H9 (cell line): ENCODE measurements around the gene OXTR. TPM values are rescaled to one million over a fixed set of nuclear protein-coding genes. Genes with fewer than 3 reads are reported as not detected.
A peak's percentile ranks its signal among the peaks of the same experiment; 100 is the strongest.

ENCODE experiments used
- DNase-seq: peaks from one replicate; pipeline ENCODE4 v3.0.0-alpha.2; 2017
- H2AFZ ChIP-seq: one replicate; pipeline ENCODE4 v1.6.1; 2013; ENCODE audit warnings: mild to moderate bottlenecking, low read length, control low read depth, moderate library complexity
- H2AK5ac ChIP-seq: 2 replicates; pipeline ENCODE4 v1.6.1; 2013; ENCODE audit warnings: low read length, control low read depth, mixed read lengths; ENCODE audit not compliant: insufficient read length
- H2BK120ac ChIP-seq: one replicate; pipeline ENCODE4 v1.6.1; 2013; ENCODE audit warnings: low read depth, mild to moderate bottlenecking, low read length, control low read depth, inconsistent platforms; ENCODE audit not compliant: poor library complexity, severe bottlenecking
- H2BK12ac ChIP-seq: 2 replicates; pipeline ENCODE4 v1.6.1; 2013; ENCODE audit warnings: low read length, control low read depth, mixed read lengths, low read depth; ENCODE audit not compliant: insufficient read length
- H2BK15ac ChIP-seq: 2 replicates; pipeline ENCODE4 v1.6.1; 2013; ENCODE audit warnings: low read depth, low read length, control low read depth
- H2BK20ac ChIP-seq: one replicate; pipeline ENCODE4 v1.6.1; 2013; ENCODE audit warnings: low read depth, mild to moderate bottlenecking, low read length, control low read depth, inconsistent platforms; ENCODE audit not compliant: poor library complexity, severe bottlenecking
- H2BK5ac ChIP-seq: 2 replicates; pipeline ENCODE4 v1.6.1; 2013; ENCODE audit warnings: low read length, control low read depth, mixed read lengths; ENCODE audit not compliant: insufficient read length
- H3K14ac ChIP-seq: 2 replicates; pipeline ENCODE4 v1.6.1; 2013; ENCODE audit warnings: low read length, control low read depth; ENCODE audit not compliant: insufficient read depth
- H3K18ac ChIP-seq: 2 replicates; pipeline ENCODE4 v1.6.1; 2013; ENCODE audit warnings: low read depth, mild to moderate bottlenecking, mixed read lengths, low read length, control low read depth; ENCODE audit not compliant: insufficient read length
- H3K23ac ChIP-seq: 2 replicates; pipeline ENCODE4 v1.6.1; 2013; ENCODE audit warnings: low read length, control low read depth, mixed read lengths, low read depth; ENCODE audit not compliant: insufficient read length
- H3K23me2 ChIP-seq: 2 replicates; pipeline ENCODE4 v1.6.1; 2013; ENCODE audit warnings: low read depth, mild to moderate bottlenecking, mixed read lengths, low read length, control low read depth; ENCODE audit not compliant: insufficient read length, poor library complexity, severe bottlenecking
- H3K27ac ChIP-seq: 2 replicates; pipeline ENCODE4 v1.5.1; 2013; ENCODE audit warnings: low read length, control low read depth, mixed read lengths, low read depth; ENCODE audit not compliant: insufficient read length
- H3K27me3 ChIP-seq: 2 replicates; pipeline ENCODE4 v1.6.1; 2013; ENCODE audit warnings: low read length, control low read depth, inconsistent platforms; ENCODE audit not compliant: insufficient read depth
- H3K4ac ChIP-seq: 2 replicates; pipeline ENCODE4 v1.6.1; 2013; ENCODE audit warnings: low read depth, mild to moderate bottlenecking, control low read depth, inconsistent platforms, low read length, moderate library complexity
- H3K4me1 ChIP-seq: 2 replicates; pipeline ENCODE4 v1.6.1; 2013; ENCODE audit warnings: low read length, control low read depth, inconsistent platforms; ENCODE audit not compliant: insufficient read depth
- H3K4me2 ChIP-seq: 2 replicates; pipeline ENCODE4 v1.6.1; 2013; ENCODE audit warnings: low read length, control low read depth, mixed read lengths; ENCODE audit not compliant: insufficient read length, insufficient read depth
- H3K56ac ChIP-seq: 2 replicates; pipeline ENCODE4 v1.6.1; 2013; ENCODE audit warnings: low read depth, mild to moderate bottlenecking, mixed read lengths, low read length, control low read depth; ENCODE audit not compliant: insufficient read length
- H3K79me1 ChIP-seq: 2 replicates; pipeline ENCODE4 v1.6.1; 2013; ENCODE audit warnings: low read depth, mild to moderate bottlenecking, moderate library complexity, low read length, control low read depth, inconsistent platforms; ENCODE audit not compliant: insufficient read depth, poor library complexity, severe bottlenecking
- H3K79me2 ChIP-seq: 2 replicates; pipeline ENCODE4 v1.6.1; 2013; ENCODE audit warnings: low read length, control low read depth, inconsistent platforms; ENCODE audit not compliant: insufficient read depth
- H3K9ac ChIP-seq: 2 replicates; pipeline ENCODE4 v1.6.1; 2013; ENCODE audit warnings: low read length, control low read depth, mixed read lengths; ENCODE audit not compliant: insufficient read length; ENCODE audit errors: extremely low read depth
- H3K9me3 ChIP-seq: one replicate; pipeline ENCODE4 v1.6.1; 2013; ENCODE audit warnings: low read depth, low read length, inconsistent platforms; ENCODE audit not compliant: control insufficient read depth
- H3T11ph ChIP-seq: one replicate; pipeline ENCODE4 v1.6.1; 2013; ENCODE audit warnings: mild to moderate bottlenecking, low read length, control low read depth, inconsistent platforms
- H4K20me1 ChIP-seq: one replicate; pipeline ENCODE4 v1.6.1; 2013; ENCODE audit not compliant: control insufficient read depth, insufficient read length, insufficient read depth
- H4K5ac ChIP-seq: 2 replicates; pipeline ENCODE4 v1.6.1; 2013; ENCODE audit warnings: low read depth, mild to moderate bottlenecking, mixed read lengths, low read length, control low read depth; ENCODE audit not compliant: insufficient read length
- H4K8ac ChIP-seq: replicated peaks from 2 replicates; pipeline ENCODE4 v1.6.1; 2013; ENCODE audit warnings: low read length, control low read depth, mixed read lengths, low read depth; ENCODE audit not compliant: insufficient read length
- H4K91ac ChIP-seq: 2 replicates; pipeline ENCODE4 v1.6.1; 2013; ENCODE audit warnings: low read depth, mild to moderate bottlenecking, moderate library complexity, mixed read lengths, low read length, control low read depth; ENCODE audit not compliant: insufficient read length
- H3K27ac Mint-ChIP-seq, 3 experiments: 2 replicates in 2 of 3; 3 replicates in 1 of 3; pipeline ENCODE4 v1.8.0; 2020 to 2021; ENCODE audit warnings: mixed read lengths in 3 of 3, mild to moderate bottlenecking in 1 of 3, moderate library complexity in 1 of 3
- H3K27me3 Mint-ChIP-seq: 2 replicates; pipeline ENCODE4 v1.8.0; 2021; ENCODE audit warnings: low read depth, mild to moderate bottlenecking, moderate library complexity, mixed read lengths
- H3K36me3 Mint-ChIP-seq, 3 experiments: 2 replicates in 2 of 3; 3 replicates in 1 of 3; pipeline ENCODE4 v1.8.0; 2020 to 2021; ENCODE audit warnings: low read depth in 3 of 3, mixed read lengths in 3 of 3; ENCODE audit not compliant: insufficient read depth in 1 of 3
- H3K4me1 Mint-ChIP-seq, 2 experiments: 2 replicates each; pipeline ENCODE4 v1.8.0; 2020; ENCODE audit warnings: mixed read lengths in 2 of 2
- H3K4me3 Mint-ChIP-seq, 2 experiments: 2 replicates in 1 of 2; 3 replicates in 1 of 2; pipeline ENCODE4 v1.8.0; 2020 to 2021; ENCODE audit warnings: mild to moderate bottlenecking in 2 of 2, mixed read lengths in 2 of 2, moderate library complexity in 1 of 2
- H3K9me3 Mint-ChIP-seq, 2 experiments: 2 replicates in 1 of 2; 3 replicates in 1 of 2; pipeline ENCODE4 v1.8.0; 2020; ENCODE audit warnings: mild to moderate bottlenecking in 2 of 2, mixed read lengths in 2 of 2, moderate library complexity in 1 of 2
- CTCF ChIP-seq: fragments of 200-600 bp; sonication (generic); conservative IDR thresholded peaks from 3 replicates; pipeline ENCODE4 v1.8.0; 2021; ENCODE audit warnings: antibody characterized with exemption, mild to moderate bottlenecking
- WGBS: extraction: QIAGEN DNeasy Blood & Tissue Kit; methylation state at CpG from one replicate; pipeline ENCODE4 v1.1.7; 2013; ENCODE audit warnings: missing lambda C conversion rate, low lambda C conversion rate, mixed read lengths; ENCODE audit not compliant: insufficient read length; ENCODE audit errors: extremely low coverage; 5-methylcytosine and 5-hydroxymethylcytosine counted together
- total RNA-seq: library from RNA; stranded (reverse); gene quantifications from 2 replicates; pipeline ENCODE4 v1.2.1, GENCODE V29; 2021

OXTR gene
- total RNA-seq, 1 experiment from 2014 or later, result 1.7 TPM

GRCh38 chr3:8713901-8714759, 55.3 kb downstream of the OXTR start:
- H3K27me3 ChIP-seq, result peaks cover 51% of the 10 kb centered on the region
- H3K23me2 ChIP-seq, result no peaks in the 10 kb centered on the region
- no peak overlapping the region for H3K56ac ChIP-seq
- no peaks in the 10 kb centered on the region for H3K79me1 ChIP-seq
- no peak overlapping the region for H3K23ac ChIP-seq
- H4K5ac ChIP-seq, result no peak overlapping the region
- no peak overlapping the region for H4K91ac ChIP-seq
- TF ChIP-seq CTCF, result peak; percentile 78
- DNase-seq, result peak; percentile 73
- H3K14ac ChIP-seq, result no peak overlapping the region
- no peak overlapping the region for H4K8ac ChIP-seq
- no peaks in the 10 kb centered on the region for H3K79me2 ChIP-seq
- H2BK5ac ChIP-seq, result no peak overlapping the region
- peaks cover 0 to 17% of the 10 kb centered on the region in 2 experiments; a peak in 4 of 5 replicates for H3K9me3 Mint-ChIP-seq
- H3K4ac ChIP-seq, result no peak overlapping the region
- H3T11ph ChIP-seq, result no peak overlapping the region
- no peaks in the 10 kb centered on the region for H3K9me3 ChIP-seq
- H2BK15ac ChIP-seq, result no peak overlapping the region
- H2AK5ac ChIP-seq, result no peak overlapping the region
- H3K18ac ChIP-seq, result no peak overlapping the region
- H3K36me3 Mint-ChIP-seq, result peaks cover 0 to 5% (median 0%) of the 10 kb centered on the region in 3 experiments; a peak in 2 of 7 replicates
- H4K20me1 ChIP-seq, result peaks cover 2% of the 10 kb centered on the region
- H3K27ac Mint-ChIP-seq, result no peak overlapping the region
- no peaks in the 10 kb centered on the region for H3K4me1 ChIP-seq
- peaks cover 4 to 14% of the 10 kb centered on the region in 2 experiments for H3K4me1 Mint-ChIP-seq
- peak overlapping the region in 1 of 2 experiments; percentile 36; a peak in 1 of 5 replicates for H3K4me3 Mint-ChIP-seq
- H3K9ac ChIP-seq, result no peak overlapping the region
- no peak overlapping the region for H3K27ac ChIP-seq
- no CpG with 5 or more reads among the region's 14 CpGs for WGBS
- H2BK20ac ChIP-seq, result no peak overlapping the region
- peaks cover 94% of the 10 kb centered on the region for H3K27me3 Mint-ChIP-seq
- no peak overlapping the region for H2AFZ ChIP-seq
- H3K4me2 ChIP-seq, result no peak overlapping the region
- H2BK120ac ChIP-seq, result no peak overlapping the region
- no peak overlapping the region for H2BK12ac ChIP-seq
